Rectal smooth muscle tissue (tissue), 1 donor: ENCODE data around the gene TELO2.

Experiments used
- H3K27ac ChIP-seq: one replicate; pipeline ENCODE4 v1.7.0; 2013; ENCODE audit warnings: low read depth, low read length, inconsistent platforms
- H3K27me3 ChIP-seq: one replicate; pipeline ENCODE4 v1.7.0; 2013; ENCODE audit warnings: low read length; ENCODE audit not compliant: control insufficient read depth, insufficient read depth
- H3K36me3 ChIP-seq: one replicate; pipeline ENCODE4 v1.7.0; 2013; ENCODE audit warnings: low read length; ENCODE audit not compliant: control insufficient read depth, insufficient read depth
- H3K4me1 ChIP-seq: one replicate; pipeline ENCODE4 v1.7.0; 2013; ENCODE audit warnings: low read length; ENCODE audit not compliant: control insufficient read depth, insufficient read depth
- H3K4me3 ChIP-seq: one replicate; pipeline ENCODE4 v1.7.0; 2013; ENCODE audit warnings: low read length
- H3K9ac ChIP-seq: one replicate; pipeline ENCODE4 v1.7.0; 2013; ENCODE audit warnings: low read length

TELO2 gene

DNA sequence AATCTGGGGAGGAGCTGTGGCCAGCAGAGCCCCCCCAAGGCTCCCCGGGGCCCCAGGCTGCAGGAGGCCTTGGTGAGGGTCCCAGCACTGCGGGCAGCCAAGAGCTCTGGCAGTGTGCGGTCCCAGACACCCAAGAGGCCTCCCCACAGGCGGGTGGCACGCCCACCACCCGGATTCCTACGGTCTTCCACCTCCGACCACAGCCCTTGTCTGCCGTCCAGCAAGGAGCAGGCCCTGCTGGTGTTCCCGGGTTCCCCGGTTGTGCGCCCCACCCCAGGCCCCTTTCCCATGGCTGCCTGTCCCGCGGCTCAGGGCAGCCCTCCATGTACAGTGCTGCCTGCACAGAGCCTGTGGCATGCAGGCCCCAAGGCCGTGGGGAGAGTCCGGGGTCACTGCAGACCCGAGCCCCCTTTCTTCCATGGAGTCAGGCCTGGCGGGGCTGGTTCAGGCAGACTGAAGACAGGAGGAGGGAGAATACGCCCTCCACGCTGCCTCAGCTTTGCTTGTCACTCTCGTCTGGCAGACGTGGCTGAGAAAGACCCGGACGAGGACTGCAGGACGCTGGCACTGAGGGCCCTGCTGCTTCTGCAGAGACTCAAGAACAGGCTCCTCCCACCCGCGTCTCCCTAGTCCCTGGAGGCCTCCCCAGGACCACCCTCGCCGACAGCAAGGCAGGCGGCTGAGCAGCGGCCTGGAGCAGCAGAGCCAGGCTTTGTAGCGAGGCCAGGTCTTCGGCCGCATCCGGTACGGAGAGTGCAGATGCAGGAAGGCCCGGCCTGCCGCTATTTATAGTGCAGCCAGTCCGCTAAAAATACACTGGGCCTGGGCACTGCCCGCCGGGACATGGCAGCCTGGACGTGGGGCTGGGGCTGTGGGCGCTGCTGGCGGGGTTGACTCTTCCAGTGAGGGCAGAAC is 16.4 kb downstream of the TELO2 start:
- Histone ChIP-seq H3K9ac (no peak overlapping the region), H3K4me3 (no peak overlapping the region), H3K27ac (peak overlapping the region; percentile 24), H3K4me1 (no peaks in the 10 kb centered on the region), H3K36me3 (peaks cover 2% of the 10 kb centered on the region), H3K27me3 (no peaks in the 10 kb centered on the region)

- Histone ChIP-seq H3K4me3 (no peak overlapping the region), H3K4me1 (no peaks in the 10 kb centered on the region), H3K36me3 (peaks cover 2% of the 10 kb centered on the region), H3K27ac (no peak overlapping the region), H3K9ac (no peak overlapping the region), H3K27me3 (no peaks in the 10 kb centered on the region)
Measured at GRCh38 chr16:1510272-1510671, 17.1 kb downstream of the TELO2 start.

DNA sequence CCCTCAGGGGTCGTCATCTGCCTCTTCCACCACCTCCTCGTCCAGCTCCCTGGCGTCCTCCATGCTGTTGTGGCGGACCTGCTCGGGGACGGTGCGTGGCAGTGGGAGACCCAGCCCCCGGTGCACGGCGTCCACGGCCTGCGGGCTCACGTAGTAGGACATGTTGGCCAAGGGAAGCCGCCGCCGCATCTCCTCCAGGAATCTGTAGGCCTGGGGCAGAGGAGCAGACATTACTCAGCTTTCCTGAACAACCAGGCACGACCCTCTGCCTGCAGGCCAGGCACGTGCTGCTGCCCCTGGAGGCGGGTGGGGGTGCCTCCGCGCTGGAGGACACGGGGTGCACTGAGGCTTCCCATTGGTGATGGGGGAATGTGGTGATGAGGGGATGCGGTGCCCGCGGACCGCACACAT is 17.8 kb downstream of the TELO2 start:
- H3K4me3 ChIP-seq = no peak overlapping the region
- H3K9ac ChIP-seq = no peak overlapping the region
- H3K4me1 ChIP-seq = no peaks in the 10 kb centered on the region
- no peak overlapping the region for H3K27ac ChIP-seq
- H3K36me3 ChIP-seq = peaks cover 2% of the 10 kb centered on the region
- no peaks in the 10 kb centered on the region for H3K27me3 ChIP-seq

DNA sequence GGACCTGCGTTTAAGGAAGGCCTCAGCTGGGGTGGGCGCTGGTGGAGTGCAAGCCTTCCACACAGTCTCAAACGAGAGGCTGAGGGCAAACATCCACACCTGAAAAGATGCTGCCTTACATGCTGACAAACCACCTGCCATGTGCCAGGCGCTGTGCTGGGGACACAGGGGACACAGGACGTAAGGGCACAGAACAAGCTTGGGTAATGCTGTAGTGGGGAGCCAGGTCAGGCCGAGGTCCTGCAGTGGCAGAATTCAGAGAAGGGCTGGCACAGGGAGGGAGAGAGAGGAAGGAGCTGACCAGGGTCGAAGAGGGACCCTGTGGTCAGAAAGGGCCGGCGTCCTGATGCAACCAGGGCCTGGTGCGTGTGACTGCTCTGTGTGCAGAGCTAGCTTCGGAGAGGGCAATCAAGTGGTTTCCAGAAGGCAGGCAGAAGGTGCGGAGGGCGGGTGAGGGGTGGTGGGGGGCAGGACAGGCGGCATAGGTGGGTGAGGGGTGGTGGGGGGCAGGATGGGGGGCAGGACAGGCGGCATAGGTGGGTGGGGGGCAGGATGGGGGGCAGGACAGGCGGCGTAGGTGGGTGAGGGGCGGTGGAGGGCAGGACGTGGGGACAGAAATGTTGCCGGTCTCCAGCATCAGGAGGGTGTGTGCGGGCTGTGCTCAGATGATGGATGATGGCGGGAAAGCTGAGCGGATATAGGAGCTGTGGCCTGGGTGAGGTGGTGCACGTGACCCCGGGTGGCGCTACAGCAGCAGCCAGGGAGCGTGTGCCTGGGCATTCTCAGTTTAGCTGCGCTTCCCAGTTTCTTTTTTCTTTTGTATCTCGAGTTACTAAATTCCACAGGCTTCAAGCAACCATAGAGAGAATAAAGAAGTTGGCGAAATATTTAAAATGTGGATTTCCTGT is 18.8 kb downstream of the TELO2 start:
- no peak overlapping the region for H3K9ac ChIP-seq
- no peaks in the 10 kb centered on the region for H3K4me1 ChIP-seq
- H3K27ac ChIP-seq = no peak overlapping the region
- no peak overlapping the region for H3K4me3 ChIP-seq
- peaks cover 2% of the 10 kb centered on the region for H3K36me3 ChIP-seq
- H3K27me3 ChIP-seq = no peaks in the 10 kb centered on the region

GRCh38 chr16:1512774-1513173 is 19.6 kb downstream of the TELO2 start:
- no peaks in the 10 kb centered on the region for H3K27me3 ChIP-seq
- no peak overlapping the region for H3K9ac ChIP-seq
- no peak overlapping the region for H3K4me3 ChIP-seq
- H3K36me3 ChIP-seq = peaks cover 2% of the 10 kb centered on the region
- H3K27ac ChIP-seq = no peak overlapping the region
- no peaks in the 10 kb centered on the region for H3K4me1 ChIP-seq

- H3K27ac ChIP-seq = no peak overlapping the region
- no peaks in the 10 kb centered on the region for H3K27me3 ChIP-seq
- H3K4me3 ChIP-seq = no peak overlapping the region
- H3K9ac ChIP-seq = no peak overlapping the region
- H3K4me1 ChIP-seq = no peaks in the 10 kb centered on the region
- peaks cover 2% of the 10 kb centered on the region for H3K36me3 ChIP-seq
Measured at GRCh38 chr16:1514507-1514906, 21.3 kb downstream of the TELO2 start.

DNA sequence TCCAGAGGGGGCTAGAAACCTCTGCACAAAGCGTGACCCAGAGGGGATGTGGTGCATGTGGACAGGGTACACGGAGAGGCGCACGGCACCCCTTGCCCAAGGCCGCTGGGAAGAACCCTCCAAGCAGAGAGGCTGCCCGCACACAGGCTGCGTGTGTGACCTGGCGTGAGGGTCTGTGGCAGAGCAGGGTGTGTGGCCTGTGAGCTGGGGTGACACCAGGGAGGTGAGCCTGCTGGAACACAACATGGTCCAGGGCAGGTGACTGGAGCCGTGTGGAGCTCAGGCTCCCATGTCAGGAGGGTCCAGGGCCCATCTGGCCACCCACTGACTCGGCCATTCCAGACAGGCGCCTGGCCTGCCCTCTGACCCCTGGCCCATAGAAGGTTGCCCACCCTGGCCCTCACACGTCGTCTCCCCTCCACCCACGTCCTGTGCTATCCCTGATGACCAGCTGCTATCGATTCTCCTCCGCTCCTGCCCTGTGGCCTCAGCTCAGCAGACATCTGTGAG is 25.5 kb downstream of the TELO2 start:
- Histone ChIP-seq H3K36me3 (peaks cover 2% of the 10 kb centered on the region), H3K4me3 (no peak overlapping the region), H3K27ac (no peak overlapping the region), H3K9ac (no peak overlapping the region), H3K27me3 (no peaks in the 10 kb centered on the region), H3K4me1 (no peaks in the 10 kb centered on the region)

GRCh38 chr16:1519831-1520230 is 26.7 kb downstream of the TELO2 start:
- Histone ChIP-seq H3K36me3 (no peaks in the 10 kb centered on the region), H3K27ac (no peak overlapping the region), H3K4me1 (no peaks in the 10 kb centered on the region), H3K27me3 (no peaks in the 10 kb centered on the region), H3K4me3 (no peak overlapping the region), H3K9ac (no peak overlapping the region)

GRCh38 chr16:1520461-1520860 is 27.3 kb downstream of the TELO2 start:
- Histone ChIP-seq H3K9ac (no peak overlapping the region), H3K4me1 (no peaks in the 10 kb centered on the region), H3K36me3 (no peaks in the 10 kb centered on the region), H3K27ac (no peak overlapping the region), H3K4me3 (no peak overlapping the region), H3K27me3 (no peaks in the 10 kb centered on the region)

DNA sequence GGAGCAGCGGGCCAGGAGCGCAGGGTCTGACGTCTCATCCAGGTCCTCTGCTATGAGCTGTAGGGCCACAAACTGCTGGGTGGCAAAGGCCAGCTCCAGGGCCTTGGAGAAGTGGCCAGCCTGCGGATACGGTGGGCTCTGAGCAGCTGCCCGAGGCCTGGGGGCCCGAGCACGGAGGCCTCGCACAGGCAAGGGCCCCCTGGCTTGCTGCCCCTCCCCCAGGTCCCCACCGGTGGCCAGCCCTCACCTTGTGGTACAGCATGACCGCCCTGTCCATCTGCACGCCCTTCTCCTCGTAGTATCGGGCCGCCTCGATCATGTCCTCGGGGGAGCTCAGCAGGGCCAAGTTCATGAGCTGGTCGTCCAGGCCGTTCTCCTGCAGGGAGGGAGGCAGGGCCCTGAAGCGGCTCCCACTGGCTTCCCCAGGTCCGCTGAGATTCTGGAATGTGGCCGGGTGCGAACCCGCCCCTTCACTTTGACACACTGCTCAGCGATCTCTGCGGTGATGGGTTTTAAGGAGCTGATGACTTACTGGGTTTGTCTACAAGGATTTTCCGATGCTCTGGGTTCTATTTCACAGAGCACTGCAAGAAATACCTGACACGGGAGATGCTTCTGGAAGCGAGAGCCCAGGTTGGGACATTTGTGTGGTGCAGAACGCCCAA is 30.6 kb downstream of the TELO2 start:
- Histone ChIP-seq H3K4me3 (no peak overlapping the region), H3K27me3 (no peaks in the 10 kb centered on the region), H3K27ac (no peak overlapping the region), H3K36me3 (no peaks in the 10 kb centered on the region), H3K4me1 (no peaks in the 10 kb centered on the region), H3K9ac (no peak overlapping the region)

GRCh38 chr16:1524366-1524765 is 31.2 kb downstream of the TELO2 start:
- no peaks in the 10 kb centered on the region for H3K4me1 ChIP-seq
- H3K9ac ChIP-seq = no peak overlapping the region
- H3K36me3 ChIP-seq = no peaks in the 10 kb centered on the region
- H3K27ac ChIP-seq = no peak overlapping the region
- H3K27me3 ChIP-seq = no peaks in the 10 kb centered on the region
- H3K4me3 ChIP-seq = no peak overlapping the region
